SU-DHL-6 (cell line): ENCODE measurements around the gene CNTN2.

Source experiments
- CTCF ChIP-seq: fragments of 200-600 bp; sonication (generic); IDR thresholded peaks from one replicate; pipeline ENCODE4 v1.5.1; 2017; ENCODE audit warnings: antibody characterized with exemption, mild to moderate bottlenecking, low read length, moderate library complexity; ENCODE audit not compliant: insufficient read depth, poor library complexity, severe bottlenecking
- EZH2phosphoT487 ChIP-seq: fragments of 200-600 bp; sonication (generic), shearing (Covaris generic); conservative IDR thresholded peaks from 2 replicates; pipeline ENCODE4 v1.6.1; 2018; ENCODE audit warnings: mild to moderate bottlenecking, antibody characterized with exemption, low read length, moderate library complexity, mixed read lengths

- TF ChIP-seq CTCF (no peak), EZH2phosphoT487 (no peak)
These were observed 34.3 kb downstream of the CNTN2 start for GRCh38 chr1:205077158-205077933.
